GM18505 (cell line): Measurements from ENCODE around the gene STRADA.

Experiments
- ATAC-seq: cut with Tn5 transposase; IDR thresholded peaks from one replicate; pipeline ENCODE4 v1.9.1; 2021; ENCODE audit not compliant: unreplicated experiment
- POLR2A ChIP-seq: IDR thresholded peaks from 4 replicates; pipeline ENCODE4 v1.6.1; 2011; ENCODE audit warnings: borderline replicate concordance; ENCODE audit not compliant: insufficient read depth, insufficient read length; ENCODE audit errors: extremely low read depth

STRADA gene

GRCh38 chr17:63665527-63666214, 75.9 kb downstream of the STRADA start:
- no peak for TF ChIP-seq POLR2A
- no peak for ATAC-seq

- no peak for ATAC-seq
- no peak for TF ChIP-seq POLR2A
These were observed 81.7 kb downstream of the STRADA start for GRCh38 chr17:63659850-63660249.

- no peak for ATAC-seq
- TF ChIP-seq POLR2A, result no peak
These were observed 83.2 kb downstream of the STRADA start for GRCh38 chr17:63658366-63658765.

GRCh38 chr17:63657786-63658185, 83.8 kb downstream of the STRADA start:
- TF ChIP-seq POLR2A, result no peak
- ATAC-seq, result no peak

GRCh38 chr17:63653050-63653449, 88.5 kb downstream of the STRADA start:
- ATAC-seq, result no peak
- TF ChIP-seq POLR2A, result no peak
